HG03378 (cell line): ENCODE data around the gene ARMC2.
"Not testable (repeated sequence)": the region's sequence is repeated elsewhere in the genome, so short reads cannot be mapped to it uniquely, and the experiment has no call there.

Experiments used
- ATAC-seq: cut with Tn5 transposase; IDR thresholded peaks from one replicate; pipeline ENCODE4 v1.9.1; 2021; ENCODE audit warnings: mild to moderate bottlenecking, moderate library complexity; ENCODE audit not compliant: unreplicated experiment

The ARMC2 gene

GRCh38 chr6:108868647-108869046 lies 20.4 kb downstream of the ARMC2 start:
- ATAC-seq, result no peak

GRCh38 chr6:108869876-108870275 lies 21.7 kb downstream of the ARMC2 start:
- ATAC-seq, result no peak

- ATAC-seq, result no peak
Observed at GRCh38 chr6:108870357-108870756, 22.1 kb downstream of the ARMC2 start.

- no peak for ATAC-seq
Observed at GRCh38 chr6:108872141-108872557, 23.9 kb downstream of the ARMC2 start.

- no peak for ATAC-seq
Observed at GRCh38 chr6:108872575-108872974, 24.4 kb downstream of the ARMC2 start.

GRCh38 chr6:108873251-108873650 lies 25.0 kb downstream of the ARMC2 start:
- ATAC-seq, result no peak

- ATAC-seq, result no peak
Observed at GRCh38 chr6:108873971-108874370, 25.7 kb downstream of the ARMC2 start.

GRCh38 chr6:108874470-108875160 lies 26.4 kb downstream of the ARMC2 start:
- peak; percentile 89 for ATAC-seq

- peak; percentile 17 for ATAC-seq
Observed at GRCh38 chr6:108875161-108875555, 26.9 kb downstream of the ARMC2 start.

- no peak for ATAC-seq
Observed at GRCh38 chr6:108877046-108877751, 29.0 kb downstream of the ARMC2 start.

- no peak for ATAC-seq
Observed at GRCh38 chr6:108878942-108879341, 30.7 kb downstream of the ARMC2 start.

GRCh38 chr6:108883172-108883571 lies 35.0 kb downstream of the ARMC2 start:
- peak; percentile 84 for ATAC-seq

GRCh38 chr6:108884211-108885059 lies 36.2 kb downstream of the ARMC2 start:
- no peak for ATAC-seq

- ATAC-seq, result no peak
Observed at GRCh38 chr6:108888052-108888451, 39.8 kb downstream of the ARMC2 start.

- no peak for ATAC-seq
Observed at GRCh38 chr6:108888745-108889144, 40.5 kb downstream of the ARMC2 start.

GRCh38 chr6:108890898-108891297 lies 42.7 kb downstream of the ARMC2 start:
- not testable (repeated sequence) for ATAC-seq

GRCh38 chr6:108895571-108895970 lies 47.3 kb downstream of the ARMC2 start:
- ATAC-seq, result peak; percentile 12

- ATAC-seq, result peak; percentile 64
Observed at GRCh38 chr6:108896111-108896661, 48.0 kb downstream of the ARMC2 start.

- ATAC-seq, result no peak
Observed at GRCh38 chr6:108897371-108897770, 49.1 kb downstream of the ARMC2 start.

GRCh38 chr6:108902382-108902792 lies 54.2 kb downstream of the ARMC2 start:
- ATAC-seq, result no peak

- no peak for ATAC-seq
Observed at GRCh38 chr6:108903796-108904195, 55.6 kb downstream of the ARMC2 start.
